Trophoblast cell (in vitro differentiated cells and primary cell): Measurements from ENCODE around the gene PRKN.

ENCODE experiments used
- DNase-seq, 2 donors: peaks; one replicate each; pipeline ENCODE4 v3.0.0-alpha.2; 2016
- H2AFZ ChIP-seq: 2 replicates; pipeline ENCODE4 v1.6.1; 2013; ENCODE audit warnings: low read length, moderate library complexity, mild to moderate bottlenecking; ENCODE audit not compliant: insufficient read depth, poor library complexity
- H2AK5ac ChIP-seq: 2 replicates; pipeline ENCODE4 v1.6.1; 2013; ENCODE audit warnings: mild to moderate bottlenecking, low read length
- H2BK120ac ChIP-seq: 2 replicates; pipeline ENCODE4 v1.6.1; 2013; ENCODE audit warnings: low read length, mild to moderate bottlenecking, moderate library complexity; ENCODE audit not compliant: insufficient read depth, poor library complexity
- H2BK12ac ChIP-seq: 2 replicates; pipeline ENCODE4 v1.6.1; 2013; ENCODE audit warnings: mild to moderate bottlenecking, low read length, moderate library complexity
- H2BK5ac ChIP-seq: 2 replicates; pipeline ENCODE4 v1.6.1; 2013; ENCODE audit warnings: low read length, low read depth, moderate library complexity, mild to moderate bottlenecking; ENCODE audit not compliant: poor library complexity
- H3K14ac ChIP-seq: 2 replicates; pipeline ENCODE4 v1.6.1; 2013; ENCODE audit warnings: mild to moderate bottlenecking, low read length
- H3K18ac ChIP-seq: 2 replicates; pipeline ENCODE4 v1.6.1; 2013; ENCODE audit warnings: mild to moderate bottlenecking, low read length
- H3K23ac ChIP-seq: 2 replicates; pipeline ENCODE4 v1.6.1; 2013; ENCODE audit warnings: low read length
- H3K27ac ChIP-seq: 2 replicates; pipeline ENCODE4 v1.5.1; 2013; ENCODE audit warnings: low read depth, mild to moderate bottlenecking, inconsistent platforms, low read length, moderate library complexity
- H3K27me3 ChIP-seq: 2 replicates; pipeline ENCODE4 v1.6.1; 2013; ENCODE audit warnings: inconsistent platforms, mild to moderate bottlenecking, low read length, moderate library complexity; ENCODE audit not compliant: insufficient read depth
- H3K36me3 ChIP-seq, 2 experiments: 1 replicate in 1 of 2; 2 replicates in 1 of 2; pipeline ENCODE4 v1.6.1; 2013; ENCODE audit warnings: low read length in 2 of 2, mild to moderate bottlenecking in 2 of 2, moderate library complexity in 1 of 2; ENCODE audit not compliant: insufficient read depth in 2 of 2, control insufficient read depth in 1 of 2
- H3K4ac ChIP-seq: 2 replicates; pipeline ENCODE4 v1.6.1; 2013; ENCODE audit warnings: low read depth, mild to moderate bottlenecking, low read length, moderate library complexity
- H3K4me1 ChIP-seq, 2 experiments: 1 replicate in 1 of 2; 2 replicates in 1 of 2; pipeline ENCODE4 v1.6.1; 2013; ENCODE audit warnings: low read length in 2 of 2, mild to moderate bottlenecking in 2 of 2, moderate library complexity in 1 of 2; ENCODE audit not compliant: insufficient read depth in 2 of 2, control insufficient read depth in 1 of 2
- H3K4me2 ChIP-seq: 2 replicates; pipeline ENCODE4 v1.6.1; 2013; ENCODE audit warnings: inconsistent platforms, mild to moderate bottlenecking, low read length, moderate library complexity
- H3K4me3 ChIP-seq: 2 replicates; pipeline ENCODE4 v1.5.1; 2013; ENCODE audit warnings: mild to moderate bottlenecking, low read depth, low read length, inconsistent platforms
- H3K79me1 ChIP-seq: one replicate; pipeline ENCODE4 v1.6.1; 2013; ENCODE audit warnings: low read length
- H3K79me2 ChIP-seq: 2 replicates; pipeline ENCODE4 v1.6.1; 2013; ENCODE audit warnings: low read length, mild to moderate bottlenecking; ENCODE audit not compliant: control insufficient read depth, insufficient read depth, poor library complexity
- H3K9ac ChIP-seq: 2 replicates; pipeline ENCODE4 v1.6.1; 2013; ENCODE audit warnings: mild to moderate bottlenecking, low read length
- H3K9me3 ChIP-seq: 2 replicates; pipeline ENCODE4 v1.6.1; 2013; ENCODE audit warnings: low read depth, mild to moderate bottlenecking, control low read depth, inconsistent platforms, low read length; ENCODE audit not compliant: insufficient read depth
- H4K12ac ChIP-seq: 2 replicates; pipeline ENCODE4 v1.6.1; 2013; ENCODE audit warnings: low read depth, mild to moderate bottlenecking, low read length, moderate library complexity
- H4K8ac ChIP-seq: 2 replicates; pipeline ENCODE4 v1.6.1; 2013; ENCODE audit warnings: low read depth, mild to moderate bottlenecking, low read length, moderate library complexity
- H4K91ac ChIP-seq: one replicate; pipeline ENCODE4 v1.6.1; 2013; ENCODE audit warnings: low read depth, mild to moderate bottlenecking, low read length, moderate library complexity
- WGBS: extraction: QIAGEN DNeasy Blood & Tissue Kit; methylation state at CpG from one replicate; pipeline ENCODE4 v1.1.7; 2013; ENCODE audit warnings: missing lambda C conversion rate; ENCODE audit not compliant: insufficient read length, insufficient coverage; ENCODE audit errors: extremely low coverage; 5-methylcytosine and 5-hydroxymethylcytosine counted together

PRKN gene

DNA sequence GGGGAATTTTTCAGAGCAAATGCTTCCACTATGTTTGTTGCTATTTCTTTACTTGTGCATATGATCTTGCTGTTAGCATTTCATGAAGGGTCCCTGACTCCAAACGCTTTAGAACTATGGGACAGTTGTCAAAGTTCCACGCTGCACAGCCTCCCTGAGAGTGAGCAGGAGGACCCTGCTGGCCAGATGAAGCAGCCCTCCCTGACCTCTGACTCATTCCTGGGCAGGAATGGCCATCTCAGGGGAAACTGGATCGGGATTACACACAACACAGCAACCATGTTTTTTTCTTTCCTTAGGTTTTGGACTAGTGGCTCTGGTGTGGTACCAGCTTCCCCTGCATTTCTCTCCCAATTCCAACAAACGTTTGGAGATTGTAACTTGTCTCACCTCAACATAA, 742.9 kb downstream of the PRKN start:
- Histone ChIP-seq H2BK5ac (no peak overlapping the region), H3K23ac (no peak overlapping the region), H2BK120ac (no peak overlapping the region), H3K4me3 (no peak overlapping the region), H2BK12ac (no peak overlapping the region), H3K27ac (no peak overlapping the region), H3K14ac (no peak overlapping the region), H3K4me2 (no peak overlapping the region), H3K79me2 (no peaks in the 10 kb centered on the region), H3K36me3 (no peaks in the 10 kb centered on the region), H4K8ac (no peak overlapping the region), H2AK5ac (no peak overlapping the region), H2AFZ (no peak overlapping the region), H3K4ac (no peak overlapping the region), H4K12ac (no peak overlapping the region), H3K79me1 (no peaks in the 10 kb centered on the region), H4K91ac (no peak overlapping the region), H3K9me3 (no peaks in the 10 kb centered on the region), H3K27me3 (no peaks in the 10 kb centered on the region), H3K4me1 (no peaks in the 10 kb centered on the region), H3K9ac (no peak overlapping the region), H3K18ac (no peak overlapping the region)
- no peak for DNase-seq
- WGBS: no CpG with 5 or more reads among the region's 4 CpGs

DNA sequence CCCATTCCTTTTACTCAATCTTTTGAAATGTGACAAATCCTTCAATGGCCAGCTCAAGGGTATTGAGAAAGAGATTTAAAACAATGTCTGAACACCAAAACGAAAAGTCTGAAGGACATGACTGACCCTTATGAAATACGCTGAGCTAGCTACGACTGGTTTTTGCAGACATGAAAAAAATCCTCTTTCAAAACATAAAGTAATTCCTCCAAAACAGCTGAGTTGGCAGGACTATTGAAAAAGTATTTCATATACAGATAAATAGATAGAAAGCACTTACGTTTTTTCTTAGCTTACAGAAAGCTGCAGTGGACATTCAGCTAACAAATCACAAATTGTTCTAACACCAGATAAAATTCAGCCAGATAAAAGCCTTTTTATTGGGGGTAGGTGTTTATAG, 751.0 kb downstream of the PRKN start:
- H3K4me2 ChIP-seq: no peak overlapping the region
- H3K14ac ChIP-seq: no peak overlapping the region
- no peak overlapping the region for H2BK5ac ChIP-seq
- H3K9me3 ChIP-seq: peaks cover 3% of the 10 kb centered on the region
- H2AFZ ChIP-seq: no peak overlapping the region
- H2BK12ac ChIP-seq: no peak overlapping the region
- no peak overlapping the region for H3K4ac ChIP-seq
- H2AK5ac ChIP-seq: no peak overlapping the region
- WGBS: no CpG with 5 or more reads among the region's 4 CpGs
- no peaks in the 10 kb centered on the region for H3K79me2 ChIP-seq
- no peak overlapping the region for H3K18ac ChIP-seq
- H4K8ac ChIP-seq: no peak overlapping the region
- no peak overlapping the region for H3K27ac ChIP-seq
- no peaks in the 10 kb centered on the region for H3K27me3 ChIP-seq
- no peak overlapping the region for H2BK120ac ChIP-seq
- no peak overlapping the region for H4K12ac ChIP-seq
- no peaks in the 10 kb centered on the region for H3K36me3 ChIP-seq
- H3K4me3 ChIP-seq: no peak overlapping the region
- no peak overlapping the region for H3K23ac ChIP-seq
- H3K9ac ChIP-seq: no peak overlapping the region
- H3K79me1 ChIP-seq: no peaks in the 10 kb centered on the region
- peak; percentile 38 to 73 for DNase-seq
- no peaks in the 10 kb centered on the region for H3K4me1 ChIP-seq
- no peak overlapping the region for H4K91ac ChIP-seq

DNA sequence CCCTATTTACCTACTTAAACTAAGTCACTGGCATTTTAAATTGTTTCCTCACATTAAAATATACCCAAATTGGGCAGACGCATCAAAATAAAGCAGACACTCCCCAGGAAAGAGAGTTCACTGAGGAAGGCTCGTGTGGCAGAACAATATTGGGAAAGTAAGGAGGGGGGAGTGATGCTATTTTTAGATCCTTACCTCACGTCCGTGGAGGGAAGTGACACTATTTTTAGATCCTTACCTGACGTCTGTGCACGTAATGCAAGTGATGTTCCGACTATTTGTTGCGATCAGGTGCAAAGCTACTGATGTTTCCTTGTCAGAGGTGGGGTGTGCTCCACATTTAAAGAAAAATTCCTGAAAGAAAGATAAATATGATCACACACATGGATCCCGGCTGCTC, 754.5 kb downstream of the PRKN start:
- WGBS: no CpG with 5 or more reads among the region's 9 CpGs
- no peak overlapping the region for H2BK120ac ChIP-seq
- H3K4me3 ChIP-seq: no peak overlapping the region
- H4K8ac ChIP-seq: no peak overlapping the region
- no peak overlapping the region for H3K27ac ChIP-seq
- H2AFZ ChIP-seq: no peak overlapping the region
- H2BK5ac ChIP-seq: no peak overlapping the region
- H3K9ac ChIP-seq: no peak overlapping the region
- no peak overlapping the region for H3K23ac ChIP-seq
- DNase-seq: no peak
- no peaks in the 10 kb centered on the region for H3K79me2 ChIP-seq
- H3K4ac ChIP-seq: no peak overlapping the region
- H2AK5ac ChIP-seq: no peak overlapping the region
- H3K27me3 ChIP-seq: no peaks in the 10 kb centered on the region
- H3K9me3 ChIP-seq: no peaks in the 10 kb centered on the region
- H2BK12ac ChIP-seq: no peak overlapping the region
- no peak overlapping the region for H3K18ac ChIP-seq
- no peaks in the 10 kb centered on the region for H3K36me3 ChIP-seq
- no peaks in the 10 kb centered on the region for H3K79me1 ChIP-seq
- H3K14ac ChIP-seq: no peak overlapping the region
- H3K4me1 ChIP-seq: no peaks in the 10 kb centered on the region
- no peak overlapping the region for H4K12ac ChIP-seq
- H3K4me2 ChIP-seq: no peak overlapping the region
- H4K91ac ChIP-seq: no peak overlapping the region

DNA sequence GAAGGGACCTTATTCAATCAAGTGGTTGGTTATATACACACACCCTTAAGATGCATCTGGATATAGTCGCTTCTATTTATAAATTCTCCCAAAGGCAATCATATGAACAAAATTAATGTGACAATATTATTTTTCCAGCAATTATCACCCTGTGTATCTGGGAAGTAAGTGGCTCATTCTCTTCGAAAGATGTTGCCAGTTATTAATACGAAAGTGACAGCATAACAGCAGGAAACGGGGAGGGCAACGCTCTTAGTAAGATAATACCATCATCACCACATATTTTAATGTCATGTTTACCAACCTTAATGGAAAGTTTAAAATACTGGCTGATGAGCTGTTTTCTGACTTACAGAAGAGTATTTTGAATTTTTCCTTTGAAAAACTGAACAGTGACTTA, 756.5 kb downstream of the PRKN start:
- no peak overlapping the region for H2BK5ac ChIP-seq
- WGBS: no CpG with 5 or more reads among the region's 5 CpGs
- H3K23ac ChIP-seq: no peak overlapping the region
- DNase-seq: no peak
- no peak overlapping the region for H2BK120ac ChIP-seq
- no peak overlapping the region for H3K18ac ChIP-seq
- H3K4me2 ChIP-seq: no peak overlapping the region
- H3K14ac ChIP-seq: no peak overlapping the region
- no peak overlapping the region for H4K91ac ChIP-seq
- H3K79me1 ChIP-seq: no peaks in the 10 kb centered on the region
- H3K4me1 ChIP-seq: no peaks in the 10 kb centered on the region
- no peak overlapping the region for H3K4ac ChIP-seq
- H3K9me3 ChIP-seq: no peaks in the 10 kb centered on the region
- H2AK5ac ChIP-seq: no peak overlapping the region
- no peak overlapping the region for H2AFZ ChIP-seq
- no peak overlapping the region for H3K4me3 ChIP-seq
- H4K12ac ChIP-seq: no peak overlapping the region
- no peak overlapping the region for H3K9ac ChIP-seq
- no peak overlapping the region for H4K8ac ChIP-seq
- H3K27ac ChIP-seq: no peak overlapping the region
- no peaks in the 10 kb centered on the region for H3K27me3 ChIP-seq
- no peak overlapping the region for H2BK12ac ChIP-seq
- H3K79me2 ChIP-seq: no peaks in the 10 kb centered on the region
- H3K36me3 ChIP-seq: no peaks in the 10 kb centered on the region
